NT2/D1 (cell line): Measurements from ENCODE around the gene ZNF277.

Source experiments
- YY1 ChIP-seq: IDR thresholded peaks from 2 replicates; pipeline ENCODE4 v1.6.1; 2011; ENCODE audit not compliant: insufficient read length, insufficient read depth
- ZNF274 ChIP-seq: IDR thresholded peaks from 2 replicates; pipeline ENCODE4 v1.6.1; 2011; ENCODE audit warnings: mild to moderate bottlenecking, low read depth, low read length

- no peak for TF ChIP-seq YY1
- TF ChIP-seq ZNF274 = no peak
Observed at GRCh38 chr7:112254156-112254555, 47.7 kb downstream of the ZNF277 start.
